ENCODE measurements around the gene ZNF217. TPM values are rescaled to one million over a fixed set of nuclear protein-coding genes. Genes with fewer than 3 reads are reported as not detected.
A peak's percentile ranks its signal among the peaks of the same experiment; 100 is the strongest.

ZNF217 gene
- total and polyA plus RNA-seq, 10 of the 15 experiments (the other 5 are each of a cell fraction or from before 2014, with no cell fraction given), result 8.5 to 76.6 (median 40.6) TPM

DNA sequence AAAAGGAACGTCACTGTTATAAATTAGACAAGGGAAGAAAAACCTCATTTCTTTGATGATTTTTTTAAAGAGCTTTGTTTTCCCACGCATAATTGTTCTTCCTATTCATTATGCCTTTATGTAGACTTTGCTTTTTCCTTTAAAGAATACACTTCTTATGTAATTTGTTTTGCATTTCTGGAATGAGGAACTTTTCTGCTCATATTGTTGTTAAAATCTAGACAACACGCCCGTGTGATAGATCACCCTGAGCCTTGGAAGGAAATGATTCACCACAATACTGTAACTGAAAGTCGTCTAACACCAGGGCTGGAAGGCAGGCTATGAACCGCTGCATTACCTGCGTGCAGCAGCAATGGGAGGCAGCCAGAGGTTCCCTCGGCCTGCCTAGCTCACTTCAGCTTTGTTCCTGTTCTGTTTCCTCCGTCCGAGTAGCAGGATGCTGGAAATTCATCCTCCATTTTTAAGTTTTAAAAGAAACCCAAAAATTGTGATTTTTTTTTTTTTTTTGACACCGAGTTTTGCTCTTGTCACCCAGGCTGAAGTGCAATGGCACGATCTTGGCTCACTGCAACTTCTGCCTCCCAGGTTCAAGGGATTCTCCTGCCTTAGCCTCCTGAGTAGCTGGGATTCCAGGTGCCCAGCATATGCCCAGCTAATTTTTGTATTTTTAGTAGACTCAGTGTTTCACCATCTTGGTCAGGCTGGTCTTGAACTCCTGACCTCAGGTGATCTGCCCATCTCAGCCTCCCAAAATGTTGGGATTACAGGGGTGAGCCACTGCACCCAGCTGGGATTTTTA is 49.6 kb upstream of the ZNF217 start (continued):
- TF ChIP-seq, protein P1, sequence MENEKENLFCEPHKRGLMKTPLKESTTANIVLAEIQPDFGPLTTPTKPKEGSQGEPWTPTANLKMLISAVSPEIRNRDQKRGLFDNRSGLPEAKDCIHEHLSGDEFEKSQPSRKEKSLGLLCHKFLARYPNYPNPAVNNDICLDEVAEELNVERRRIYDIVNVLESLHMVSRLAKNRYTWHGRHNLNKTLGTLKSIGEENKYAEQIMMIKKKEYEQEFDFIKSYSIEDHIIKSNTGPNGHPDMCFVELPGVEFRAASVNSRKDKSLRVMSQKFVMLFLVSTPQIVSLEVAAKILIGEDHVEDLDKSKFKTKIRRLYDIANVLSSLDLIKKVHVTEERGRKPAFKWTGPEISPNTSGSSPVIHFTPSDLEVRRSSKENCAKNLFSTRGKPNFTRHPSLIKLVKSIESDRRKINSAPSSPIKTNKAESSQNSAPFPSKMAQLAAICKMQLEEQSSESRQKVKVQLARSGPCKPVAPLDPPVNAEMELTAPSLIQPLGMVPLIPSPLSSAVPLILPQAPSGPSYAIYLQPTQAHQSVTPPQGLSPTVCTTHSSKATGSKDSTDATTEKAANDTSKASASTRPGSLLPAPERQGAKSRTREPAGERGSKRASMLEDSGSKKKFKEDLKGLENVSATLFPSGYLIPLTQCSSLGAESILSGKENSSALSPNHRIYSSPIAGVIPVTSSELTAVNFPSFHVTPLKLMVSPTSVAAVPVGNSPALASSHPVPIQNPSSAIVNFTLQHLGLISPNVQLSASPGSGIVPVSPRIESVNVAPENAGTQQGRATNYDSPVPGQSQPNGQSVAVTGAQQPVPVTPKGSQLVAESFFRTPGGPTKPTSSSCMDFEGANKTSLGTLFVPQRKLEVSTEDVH (IDR thresholded peaks at IDR 0.05; ENCODE audit: low read depth, partially characterized antibody), result no peak
- TF ChIP-seq, protein P2, sequence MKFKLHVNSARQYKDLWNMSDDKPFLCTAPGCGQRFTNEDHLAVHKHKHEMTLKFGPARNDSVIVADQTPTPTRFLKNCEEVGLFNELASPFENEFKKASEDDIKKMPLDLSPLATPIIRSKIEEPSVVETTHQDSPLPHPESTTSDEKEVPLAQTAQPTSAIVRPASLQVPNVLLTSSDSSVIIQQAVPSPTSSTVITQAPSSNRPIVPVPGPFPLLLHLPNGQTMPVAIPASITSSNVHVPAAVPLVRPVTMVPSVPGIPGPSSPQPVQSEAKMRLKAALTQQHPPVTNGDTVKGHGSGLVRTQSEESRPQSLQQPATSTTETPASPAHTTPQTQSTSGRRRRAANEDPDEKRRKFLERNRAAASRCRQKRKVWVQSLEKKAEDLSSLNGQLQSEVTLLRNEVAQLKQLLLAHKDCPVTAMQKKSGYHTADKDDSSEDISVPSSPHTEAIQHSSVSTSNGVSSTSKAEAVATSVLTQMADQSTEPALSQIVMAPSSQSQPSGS (IDR thresholded peaks at IDR 0.05; ENCODE audit: low read length), result peak; percentile 74; the same call in 1 of the 2 replicates
- TF ChIP-seq EED (IDR thresholded peaks at IDR 0.05; ENCODE audit: low read depth), result peak; percentile 92
- TF ChIP-seq, protein P3, sequence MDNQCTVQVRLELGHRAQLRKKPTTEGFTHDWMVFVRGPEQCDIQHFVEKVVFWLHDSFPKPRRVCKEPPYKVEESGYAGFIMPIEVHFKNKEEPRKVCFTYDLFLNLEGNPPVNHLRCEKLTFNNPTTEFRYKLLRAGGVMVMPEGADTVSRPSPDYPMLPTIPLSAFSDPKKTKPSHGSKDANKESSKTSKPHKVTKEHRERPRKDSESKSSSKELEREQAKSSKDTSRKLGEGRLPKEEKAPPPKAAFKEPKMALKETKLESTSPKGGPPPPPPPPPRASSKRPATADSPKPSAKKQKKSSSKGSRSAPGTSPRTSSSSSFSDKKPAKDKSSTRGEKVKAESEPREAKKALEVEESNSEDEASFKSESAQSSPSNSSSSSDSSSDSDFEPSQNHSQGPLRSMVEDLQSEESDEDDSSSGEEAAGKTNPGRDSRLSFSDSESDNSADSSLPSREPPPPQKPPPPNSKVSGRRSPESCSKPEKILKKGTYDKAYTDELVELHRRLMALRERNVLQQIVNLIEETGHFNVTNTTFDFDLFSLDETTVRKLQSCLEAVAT (IDR thresholded peaks at IDR 0.05), result peak; percentile 61; the same call in 1 of the 2 replicates
- TF ChIP-seq IKZF1 (conservative IDR thresholded peaks at IDR 0.05), result peak; percentile 78
- TF ChIP-seq, protein P4, sequence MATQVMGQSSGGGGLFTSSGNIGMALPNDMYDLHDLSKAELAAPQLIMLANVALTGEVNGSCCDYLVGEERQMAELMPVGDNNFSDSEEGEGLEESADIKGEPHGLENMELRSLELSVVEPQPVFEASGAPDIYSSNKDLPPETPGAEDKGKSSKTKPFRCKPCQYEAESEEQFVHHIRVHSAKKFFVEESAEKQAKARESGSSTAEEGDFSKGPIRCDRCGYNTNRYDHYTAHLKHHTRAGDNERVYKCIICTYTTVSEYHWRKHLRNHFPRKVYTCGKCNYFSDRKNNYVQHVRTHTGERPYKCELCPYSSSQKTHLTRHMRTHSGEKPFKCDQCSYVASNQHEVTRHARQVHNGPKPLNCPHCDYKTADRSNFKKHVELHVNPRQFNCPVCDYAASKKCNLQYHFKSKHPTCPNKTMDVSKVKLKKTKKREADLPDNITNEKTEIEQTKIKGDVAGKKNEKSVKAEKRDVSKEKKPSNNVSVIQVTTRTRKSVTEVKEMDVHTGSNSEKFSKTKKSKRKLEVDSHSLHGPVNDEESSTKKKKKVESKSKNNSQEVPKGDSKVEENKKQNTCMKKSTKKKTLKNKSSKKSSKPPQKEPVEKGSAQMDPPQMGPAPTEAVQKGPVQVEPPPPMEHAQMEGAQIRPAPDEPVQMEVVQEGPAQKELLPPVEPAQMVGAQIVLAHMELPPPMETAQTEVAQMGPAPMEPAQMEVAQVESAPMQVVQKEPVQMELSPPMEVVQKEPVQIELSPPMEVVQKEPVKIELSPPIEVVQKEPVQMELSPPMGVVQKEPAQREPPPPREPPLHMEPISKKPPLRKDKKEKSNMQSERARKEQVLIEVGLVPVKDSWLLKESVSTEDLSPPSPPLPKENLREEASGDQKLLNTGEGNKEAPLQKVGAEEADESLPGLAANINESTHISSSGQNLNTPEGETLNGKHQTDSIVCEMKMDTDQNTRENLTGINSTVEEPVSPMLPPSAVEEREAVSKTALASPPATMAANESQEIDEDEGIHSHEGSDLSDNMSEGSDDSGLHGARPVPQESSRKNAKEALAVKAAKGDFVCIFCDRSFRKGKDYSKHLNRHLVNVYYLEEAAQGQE (IDR thresholded peaks at IDR 0.05; ENCODE audit: low read depth, low read length), result 0 out of 2 replicates have a peak, but pooled peaks have one; percentile 16
- TF ChIP-seq, protein P5, sequence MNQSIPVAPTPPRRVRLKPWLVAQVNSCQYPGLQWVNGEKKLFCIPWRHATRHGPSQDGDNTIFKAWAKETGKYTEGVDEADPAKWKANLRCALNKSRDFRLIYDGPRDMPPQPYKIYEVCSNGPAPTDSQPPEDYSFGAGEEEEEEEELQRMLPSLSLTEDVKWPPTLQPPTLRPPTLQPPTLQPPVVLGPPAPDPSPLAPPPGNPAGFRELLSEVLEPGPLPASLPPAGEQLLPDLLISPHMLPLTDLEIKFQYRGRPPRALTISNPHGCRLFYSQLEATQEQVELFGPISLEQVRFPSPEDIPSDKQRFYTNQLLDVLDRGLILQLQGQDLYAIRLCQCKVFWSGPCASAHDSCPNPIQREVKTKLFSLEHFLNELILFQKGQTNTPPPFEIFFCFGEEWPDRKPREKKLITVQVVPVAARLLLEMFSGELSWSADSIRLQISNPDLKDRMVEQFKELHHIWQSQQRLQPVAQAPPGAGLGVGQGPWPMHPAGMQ (IDR thresholded peaks at IDR 0.05; ENCODE audit: borderline replicate concordance), result no peak
- TF ChIP-seq NR2C1 (IDR thresholded peaks at IDR 0.05), result no peak
- peak; percentile 46; the same call in 1 of the 2 replicates for TF ChIP-seq CBFB (IDR thresholded peaks at IDR 0.05; ENCODE audit: low read depth)
- TF ChIP-seq, protein P6, sequence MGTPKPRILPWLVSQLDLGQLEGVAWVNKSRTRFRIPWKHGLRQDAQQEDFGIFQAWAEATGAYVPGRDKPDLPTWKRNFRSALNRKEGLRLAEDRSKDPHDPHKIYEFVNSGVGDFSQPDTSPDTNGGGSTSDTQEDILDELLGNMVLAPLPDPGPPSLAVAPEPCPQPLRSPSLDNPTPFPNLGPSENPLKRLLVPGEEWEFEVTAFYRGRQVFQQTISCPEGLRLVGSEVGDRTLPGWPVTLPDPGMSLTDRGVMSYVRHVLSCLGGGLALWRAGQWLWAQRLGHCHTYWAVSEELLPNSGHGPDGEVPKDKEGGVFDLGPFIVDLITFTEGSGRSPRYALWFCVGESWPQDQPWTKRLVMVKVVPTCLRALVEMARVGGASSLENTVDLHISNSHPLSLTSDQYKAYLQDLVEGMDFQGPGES (IDR thresholded peaks at IDR 0.05), result no peak
- TF ChIP-seq, protein P7, sequence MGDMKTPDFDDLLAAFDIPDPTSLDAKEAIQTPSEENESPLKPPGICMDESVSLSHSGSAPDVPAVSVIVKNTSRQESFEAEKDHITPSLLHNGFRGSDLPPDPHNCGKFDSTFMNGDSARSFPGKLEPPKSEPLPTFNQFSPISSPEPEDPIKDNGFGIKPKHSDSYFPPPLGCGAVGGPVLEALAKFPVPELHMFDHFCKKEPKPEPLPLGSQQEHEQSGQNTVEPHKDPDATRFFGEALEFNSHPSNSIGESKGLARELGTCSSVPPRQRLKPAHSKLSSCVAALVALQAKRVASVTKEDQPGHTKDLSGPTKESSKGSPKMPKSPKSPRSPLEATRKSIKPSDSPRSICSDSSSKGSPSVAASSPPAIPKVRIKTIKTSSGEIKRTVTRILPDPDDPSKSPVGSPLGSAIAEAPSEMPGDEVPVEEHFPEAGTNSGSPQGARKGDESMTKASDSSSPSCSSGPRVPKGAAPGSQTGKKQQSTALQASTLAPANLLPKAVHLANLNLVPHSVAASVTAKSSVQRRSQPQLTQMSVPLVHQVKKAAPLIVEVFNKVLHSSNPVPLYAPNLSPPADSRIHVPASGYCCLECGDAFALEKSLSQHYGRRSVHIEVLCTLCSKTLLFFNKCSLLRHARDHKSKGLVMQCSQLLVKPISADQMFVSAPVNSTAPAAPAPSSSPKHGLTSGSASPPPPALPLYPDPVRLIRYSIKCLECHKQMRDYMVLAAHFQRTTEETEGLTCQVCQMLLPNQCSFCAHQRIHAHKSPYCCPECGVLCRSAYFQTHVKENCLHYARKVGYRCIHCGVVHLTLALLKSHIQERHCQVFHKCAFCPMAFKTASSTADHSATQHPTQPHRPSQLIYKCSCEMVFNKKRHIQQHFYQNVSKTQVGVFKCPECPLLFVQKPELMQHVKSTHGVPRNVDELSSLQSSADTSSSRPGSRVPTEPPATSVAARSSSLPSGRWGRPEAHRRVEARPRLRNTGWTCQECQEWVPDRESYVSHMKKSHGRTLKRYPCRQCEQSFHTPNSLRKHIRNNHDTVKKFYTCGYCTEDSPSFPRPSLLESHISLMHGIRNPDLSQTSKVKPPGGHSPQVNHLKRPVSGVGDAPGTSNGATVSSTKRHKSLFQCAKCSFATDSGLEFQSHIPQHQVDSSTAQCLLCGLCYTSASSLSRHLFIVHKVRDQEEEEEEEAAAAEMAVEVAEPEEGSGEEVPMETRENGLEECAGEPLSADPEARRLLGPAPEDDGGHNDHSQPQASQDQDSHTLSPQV (IDR thresholded peaks at IDR 0.05), result no peak

Data from GM12878 (cell line).